DOHH2 (cell line): ENCODE results near the gene AMZ1.

Experiments
- CTCF ChIP-seq: fragments of 200-600 bp; sonication (generic); IDR thresholded peaks from one replicate; pipeline ENCODE4 v1.5.1; 2014; ENCODE audit warnings: antibody characterized with exemption, mild to moderate bottlenecking, low read depth, low read length; ENCODE audit not compliant: poor library complexity, severe bottlenecking
- EZH2phosphoT487 ChIP-seq: fragments of 200-600 bp; sonication (generic); IDR thresholded peaks from 2 replicates; pipeline ENCODE4 v1.6.1; 2017; ENCODE audit warnings: borderline replicate concordance, mild to moderate bottlenecking, antibody characterized with exemption, low read length, moderate library complexity, mixed read lengths

- TF ChIP-seq CTCF (no peak), EZH2phosphoT487 (no peak)
These were observed 21.8 kb upstream of the AMZ1 start for GRCh38 chr7:2666155-2666554.
